HepG2 (cell line): ENCODE measurements around the gene RAB6A. TPM values are rescaled to one million over a fixed set of nuclear protein-coding genes. Genes with fewer than 3 reads are reported as not detected.

ENCODE experiments used
- BORCS8-MEF2B ChIP-seq: sonication (generic); formaldehyde crosslinking; IDR thresholded peaks from 2 replicates; pipeline ENCODE4 v1.8.0; 2022; ENCODE audit warnings: mild to moderate bottlenecking, missing genetic modification reagents
- EP300 ChIP-seq, 3 experiments: sonication (generic) in 1 of 3; formaldehyde crosslinking in 1 of 3; IDR thresholded peaks; 2 replicates each; pipeline versions ENCODE4 v1.5.1 to v1.6.1; 2011 to 2020; ENCODE audit warnings: low read depth in 2 of 3, low read length in 2 of 3, borderline replicate concordance in 1 of 3, improper control_type of control experiment in 1 of 3, mild to moderate bottlenecking in 1 of 3, missing genetic modification reagents in 1 of 3, moderate library complexity in 1 of 3
- FOSL1 ChIP-seq: sonication (generic); formaldehyde crosslinking; IDR thresholded peaks from 2 replicates; pipeline ENCODE4 v1.9.0; 2021; ENCODE audit warnings: missing genetic modification reagents, borderline replicate concordance
- FUBP1 ChIP-seq: sonication (generic); formaldehyde crosslinking; IDR thresholded peaks from 2 replicates; pipeline ENCODE4 v1.5.1; 2020; ENCODE audit warnings: missing genetic modification reagents, mild to moderate bottlenecking, borderline replicate concordance
- GMEB1 ChIP-seq: sonication (generic); formaldehyde crosslinking; IDR thresholded peaks from 2 replicates; pipeline ENCODE4 v1.5.1; 2020; ENCODE audit warnings: missing genetic modification reagents, mild to moderate bottlenecking, borderline replicate concordance
- GTF2F1 ChIP-seq: fragments of 150-350 bp; IDR thresholded peaks from 2 replicates; pipeline ENCODE4 v1.6.1; 2014; ENCODE audit warnings: low read length
- HIVEP1 ChIP-seq: sonication (generic); formaldehyde crosslinking; IDR thresholded peaks from 2 replicates; pipeline ENCODE4 v1.4.0; 2020; ENCODE audit warnings: mild to moderate bottlenecking, missing genetic modification reagents
- HMG20A ChIP-seq: IDR thresholded peaks from 2 replicates; pipeline ENCODE4 v1.6.1; 2016; ENCODE audit warnings: borderline replicate concordance
- HNF4A ChIP-seq: sonication (generic); formaldehyde crosslinking; IDR thresholded peaks from 2 replicates; pipeline ENCODE4 v1.4.0; 2020; ENCODE audit warnings: missing genetic modification reagents
- HNF4G ChIP-seq, 2 experiments: sonication (generic) in 1 of 2; formaldehyde crosslinking in 1 of 2; IDR thresholded peaks; 2 replicates each; pipeline versions ENCODE4 v1.4.0 to v1.6.1; 2011 to 2020; ENCODE audit warnings: borderline replicate concordance in 2 of 2, low read depth in 2 of 2, mild to moderate bottlenecking in 2 of 2, low read length in 1 of 2, missing genetic modification reagents in 1 of 2, moderate library complexity in 1 of 2
- IRF1 ChIP-seq: sonication (generic); formaldehyde crosslinking; IDR thresholded peaks from 2 replicates; pipeline ENCODE4 v1.4.0; 2020; ENCODE audit warnings: low read depth, mild to moderate bottlenecking, missing genetic modification reagents
- MED1 ChIP-seq: sonication (generic); formaldehyde crosslinking; IDR thresholded peaks from 2 replicates; pipeline ENCODE4 v1.4.0; 2020; ENCODE audit warnings: missing genetic modification reagents
- NR2F1 ChIP-seq, 2 experiments: fragments of 450-650 bp in 1 of 2; formaldehyde crosslinking in 1 of 2; IDR thresholded peaks; 2 replicates each; pipeline versions ENCODE4 v1.5.0 to v1.6.1; 2016 to 2020; ENCODE audit warnings: mild to moderate bottlenecking in 1 of 2, missing compliant biosample characterization in 1 of 2, missing genetic modification reagents in 1 of 2, moderate library complexity in 1 of 2
- PLSCR1 ChIP-seq: sonication (generic); formaldehyde crosslinking; IDR thresholded peaks from 2 replicates; pipeline ENCODE4 v1.5.0; 2020; ENCODE audit warnings: missing genetic modification reagents, mild to moderate bottlenecking, borderline replicate concordance
- POLR2AphosphoS5 ChIP-seq: IDR thresholded peaks from 2 replicates; pipeline ENCODE4 v1.6.1; 2012; ENCODE audit warnings: low read depth, low read length
- RFX1 ChIP-seq: fragments of 450-650 bp; IDR thresholded peaks from 2 replicates; pipeline ENCODE4 v1.6.1; 2017
- SPEN ChIP-seq: sonication (generic); formaldehyde crosslinking; IDR thresholded peaks from 2 replicates; pipeline ENCODE4 v1.5.1; 2020; ENCODE audit warnings: low read depth, mild to moderate bottlenecking, missing genetic modification reagents
- STAG1 ChIP-seq: sonication (generic); formaldehyde crosslinking; IDR thresholded peaks from 2 replicates; pipeline ENCODE4 v1.4.0; 2020; ENCODE audit warnings: missing genetic modification reagents
- TBL1XR1 ChIP-seq: fragments of 150-350 bp; IDR thresholded peaks from 2 replicates; pipeline ENCODE4 v1.6.1; 2014; ENCODE audit warnings: borderline replicate concordance, low read length; ENCODE audit not compliant: partially characterized antibody
- ZBTB1 ChIP-seq: sonication (generic); formaldehyde crosslinking; IDR thresholded peaks from 2 replicates; pipeline ENCODE4 v1.4.0; 2020; ENCODE audit warnings: missing genetic modification reagents, borderline replicate concordance
- ZNF138 ChIP-seq: sonication (generic); formaldehyde crosslinking; IDR thresholded peaks from 2 replicates; pipeline ENCODE4 v1.5.0; 2020; ENCODE audit warnings: mild to moderate bottlenecking, low read depth, missing genetic modification reagents
- ZNF496 ChIP-seq: sonication (generic); formaldehyde crosslinking; IDR thresholded peaks from 2 replicates; pipeline ENCODE4 v1.8.1; 2023; ENCODE audit warnings: mild to moderate bottlenecking, moderate library complexity, missing genetic modification reagents; ENCODE audit not compliant: insufficient replicate concordance
- ZNF547 ChIP-seq: sonication (generic); formaldehyde crosslinking; IDR thresholded peaks from 2 replicates; pipeline ENCODE4 v1.5.1; 2020; ENCODE audit warnings: mild to moderate bottlenecking, missing genetic modification reagents
- ZNF589 ChIP-seq: sonication (generic); formaldehyde crosslinking; conservative IDR thresholded peaks from 2 replicates; pipeline ENCODE4 v1.8.0; 2022; ENCODE audit warnings: mild to moderate bottlenecking, moderate library complexity, missing genetic modification reagents
- ZSCAN30 ChIP-seq: sonication (generic); formaldehyde crosslinking; IDR thresholded peaks from 2 replicates; pipeline ENCODE4 v1.5.0; 2020; ENCODE audit warnings: mild to moderate bottlenecking, missing genetic modification reagents
- polyA plus RNA-seq, 8 experiments: library from polyadenylated mRNA; depleted of rRNA in 3 of 8; stranded (reverse) in 7 of 8; unstranded in 1 of 8; fragments of >200 nt; fragmentation: Illumina TruSeq in 4 of 8; extraction: Trizol in 4 of 8; gene quantifications; 2 replicates each; pipeline versions ENCODE4 v1.2.1 to v1.2.3, GENCODE V29; 2011 to 2016; ENCODE audit warnings: low read depth in 4 of 8, missing spikeins in 1 of 8, mixed read lengths in 1 of 8; ENCODE audit not compliant: insufficient read depth in 1 of 8
- total RNA-seq, 5 experiments: library from RNA; depleted of rRNA; stranded (reverse); fragments of >200 nt; fragmentation: Illumina TruSeq; extraction: Trizol; gene quantifications; 2 replicates each; pipeline ENCODE4 v1.2.3, GENCODE V29; 2016; ENCODE audit warnings: low read depth in 1 of 5

RAB6A gene
- total and polyA plus RNA-seq, 2 of the 13 experiments (the other 11 are each of a cell fraction or from before 2014, with no cell fraction given), result 74.3 to 121 TPM

GRCh38 chr11:73748300-73748699, 12.6 kb downstream of the RAB6A start (continued):
- TF ChIP-seq HNF4G (IDR thresholded peaks at IDR 0.05; ENCODE audit: borderline replicate concordance, low read depth, low read length) (peak; percentile 30; the same call in 1 of the 2 replicates), HNF4G (CRISPR knock-in tag; IDR thresholded peaks at IDR 0.05; ENCODE audit: borderline replicate concordance, low read depth) (no peak), IRF1 (CRISPR knock-in tag) (no peak), PLSCR1 (CRISPR knock-in tag) (no peak), FOSL1 (CRISPR knock-in tag) (no peak), ZNF589 (CRISPR knock-in tag) (no peak), ZBTB1 (no peak), SPEN (CRISPR knock-in tag) (no peak), MED1 (CRISPR knock-in tag) (0 out of 2 replicates have a peak, but pooled peaks have one; percentile 40), TBL1XR1 (no peak), STAG1 (CRISPR knock-in tag) (no peak), HMG20A (CRISPR knock-in tag) (0 out of 2 replicates have a peak, but pooled peaks have one; percentile 43), EP300 (IDR thresholded peaks at IDR 0.05; ENCODE audit: low read depth in 2 of 2, low read length in 2 of 2) (peak in 1 of 2 experiments; percentile 55; a peak in 1 of 4 replicates), EP300 (CRISPR knock-in tag; IDR thresholded peaks at IDR 0.05; ENCODE audit: borderline replicate concordance) (no peak), HNF4A (CRISPR knock-in tag) (peak; percentile 65), ZSCAN30 (CRISPR knock-in tag) (no peak), ZNF547 (CRISPR knock-in tag) (no peak), FUBP1 (CRISPR knock-in tag) (no peak), POLR2AphosphoS5 (peak; percentile 26; the same call in 1 of the 2 replicates), GTF2F1 (no peak), RFX1 (no peak), GMEB1 (CRISPR knock-in tag) (no peak), BORCS8-MEF2B (CRISPR knock-in tag) (no peak), ZNF496 (CRISPR knock-in tag) (no peak), ZNF138 (CRISPR knock-in tag) (no peak), NR2F1 (CRISPR knock-in tag; IDR thresholded peaks at IDR 0.05) (no peak), HIVEP1 (CRISPR knock-in tag) (no peak)
